Mesenchymal stem cell (in vitro differentiated cells and primary cell): ENCODE results near the gene EMC6.

Source experiments
- DNase-seq: peaks from one replicate; pipeline ENCODE4 v3.0.0-alpha.2; 2013
- H2AFZ ChIP-seq: one replicate; pipeline ENCODE4 v1.6.1; 2013; ENCODE audit warnings: low read depth, mild to moderate bottlenecking, control low read depth, inconsistent platforms, low read length, moderate library complexity
- H2AK5ac ChIP-seq: 2 replicates; pipeline ENCODE4 v1.6.1; 2013; ENCODE audit warnings: low read length, moderate library complexity, mild to moderate bottlenecking, inconsistent platforms; ENCODE audit not compliant: severe bottlenecking
- H2BK120ac ChIP-seq: one replicate; pipeline ENCODE4 v1.6.1; 2013; ENCODE audit warnings: low read depth, mild to moderate bottlenecking, inconsistent platforms, low read length, moderate library complexity
- H2BK12ac ChIP-seq, 2 experiments: one replicate each; pipeline ENCODE4 v1.6.1; 2013; ENCODE audit warnings: inconsistent platforms in 2 of 2, low read length in 2 of 2, mild to moderate bottlenecking in 2 of 2, moderate library complexity in 2 of 2, control low read depth in 1 of 2
- H2BK15ac ChIP-seq: one replicate; pipeline ENCODE4 v1.6.1; 2013; ENCODE audit warnings: mild to moderate bottlenecking, low read depth, inconsistent platforms; ENCODE audit not compliant: poor library complexity, severe bottlenecking
- H2BK5ac ChIP-seq: 2 replicates; pipeline ENCODE4 v1.6.1; 2013; ENCODE audit warnings: low read depth, mild to moderate bottlenecking, low read length, control low read depth, inconsistent platforms; ENCODE audit not compliant: poor library complexity, severe bottlenecking
- H3K14ac ChIP-seq, 2 experiments: one replicate each; pipeline ENCODE4 v1.6.1; 2013; ENCODE audit warnings: inconsistent platforms in 2 of 2, low read length in 2 of 2, control low read depth in 1 of 2, mild to moderate bottlenecking in 1 of 2, moderate library complexity in 1 of 2
- H3K18ac ChIP-seq, 2 experiments: one replicate each; pipeline ENCODE4 v1.6.1; 2013; ENCODE audit warnings: inconsistent platforms in 2 of 2, low read length in 2 of 2, control low read depth in 1 of 2, low read depth in 1 of 2, mild to moderate bottlenecking in 1 of 2
- H3K23ac ChIP-seq, 2 experiments: one replicate each; pipeline ENCODE4 v1.6.1; 2013; ENCODE audit warnings: inconsistent platforms in 2 of 2, low read length in 2 of 2, mild to moderate bottlenecking in 2 of 2, moderate library complexity in 2 of 2, control low read depth in 1 of 2
- H3K27ac ChIP-seq: 2 replicates; pipeline ENCODE4 v1.5.1; 2013; ENCODE audit warnings: mild to moderate bottlenecking, moderate library complexity, low read length, control low read depth, inconsistent platforms; ENCODE audit not compliant: poor library complexity, severe bottlenecking
- H3K27me3 ChIP-seq, 2 experiments: 2 replicates each; pipeline versions ENCODE4 v1.6.1 to v1.7.0; 2013; ENCODE audit warnings: low read length in 2 of 2, mild to moderate bottlenecking in 2 of 2, moderate library complexity in 2 of 2, control low read depth in 1 of 2, inconsistent platforms in 1 of 2; ENCODE audit not compliant: control insufficient read depth in 1 of 2, insufficient read depth in 1 of 2
- H3K36me3 ChIP-seq, 2 experiments: 2 replicates each; pipeline versions ENCODE4 v1.6.1 to v1.7.0; 2013; ENCODE audit warnings: low read length in 2 of 2, control low read depth in 1 of 2, inconsistent platforms in 1 of 2, low read depth in 1 of 2, mild to moderate bottlenecking in 1 of 2; ENCODE audit not compliant: insufficient read depth in 2 of 2, control insufficient read depth in 1 of 2
- H3K4ac ChIP-seq, 2 experiments: one replicate each; pipeline ENCODE4 v1.6.1; 2013; ENCODE audit warnings: inconsistent platforms in 2 of 2, low read length in 2 of 2, mild to moderate bottlenecking in 2 of 2, moderate library complexity in 2 of 2, control low read depth in 1 of 2, low read depth in 1 of 2
- H3K4me1 ChIP-seq: 2 replicates; pipeline ENCODE4 v1.6.1; 2013; ENCODE audit warnings: low read depth, low read length, control low read depth; ENCODE audit not compliant: control insufficient read depth, insufficient read depth
- H3K4me2 ChIP-seq: 2 replicates; pipeline ENCODE4 v1.6.1; 2013; ENCODE audit warnings: low read length, mild to moderate bottlenecking, inconsistent platforms; ENCODE audit not compliant: poor library complexity, severe bottlenecking
- H3K4me3 ChIP-seq, 2 experiments: 2 replicates each; pipeline versions ENCODE4 v1.5.1 to v1.7.0; 2013; ENCODE audit warnings: low read length in 2 of 2, mild to moderate bottlenecking in 2 of 2, control low read depth in 1 of 2, low read depth in 1 of 2; ENCODE audit not compliant: insufficient read depth in 1 of 2
- H3K79me1 ChIP-seq: replicated peaks from 2 replicates; pipeline ENCODE4 v1.6.1; 2013; ENCODE audit warnings: mild to moderate bottlenecking, control low read depth, low read length, inconsistent platforms; ENCODE audit not compliant: poor library complexity, severe bottlenecking
- H3K9ac ChIP-seq: 2 replicates; pipeline ENCODE4 v1.7.0; 2013; ENCODE audit warnings: mild to moderate bottlenecking, low read length, moderate library complexity
- H3K9me3 ChIP-seq: 2 replicates; pipeline ENCODE4 v1.7.0; 2013; ENCODE audit warnings: mild to moderate bottlenecking, low read length; ENCODE audit not compliant: control insufficient read depth
- H4K8ac ChIP-seq: one replicate; pipeline ENCODE4 v1.6.1; 2013; ENCODE audit warnings: inconsistent platforms, mild to moderate bottlenecking, low read length, moderate library complexity
- H4K91ac ChIP-seq: one replicate; pipeline ENCODE4 v1.6.1; 2013; ENCODE audit warnings: mild to moderate bottlenecking, low read length, inconsistent platforms
- WGBS: methylation state at CpG from one replicate; pipeline ENCODE4 v1.1.7; 2013; ENCODE audit warnings: mixed read lengths; 5-methylcytosine and 5-hydroxymethylcytosine counted together

EMC6 gene

GRCh38 chr17:3626831-3627768 lies 41.5 kb upstream of the EMC6 start:
- peaks cover 29% of the 10 kb centered on the region for H3K79me1 ChIP-seq

GRCh38 chr17:3627769-3628167 lies 40.8 kb upstream of the EMC6 start:
- no peaks in the 10 kb centered on the region for H3K27me3 ChIP-seq
- H3K23ac ChIP-seq = no peak overlapping the region
- 99% methylated on average over 9 of the region's 11 CpGs for WGBS
- no peak overlapping the region for H2AFZ ChIP-seq
- H3K9ac ChIP-seq = no peak overlapping the region
- H3K36me3 ChIP-seq = peaks cover 51 to 71% of the 10 kb centered on the region in 2 experiments
- H4K8ac ChIP-seq = no peak overlapping the region
- H3K9me3 ChIP-seq = no peaks in the 10 kb centered on the region
- H3K4me1 ChIP-seq = peaks cover 6% of the 10 kb centered on the region
- no peak overlapping the region for H2BK120ac ChIP-seq
- no peak overlapping the region for H3K4ac ChIP-seq
- no peak overlapping the region for H2AK5ac ChIP-seq
- no peak overlapping the region for H4K91ac ChIP-seq
- H2BK12ac ChIP-seq = no peak overlapping the region
- no peak overlapping the region for H2BK15ac ChIP-seq
- no peak overlapping the region for H3K14ac ChIP-seq
- H3K18ac ChIP-seq = no peak overlapping the region
- no peak for DNase-seq
- H3K4me3 ChIP-seq = no peak overlapping the region
- no peak overlapping the region for H3K27ac ChIP-seq
- no peak overlapping the region for H3K4me2 ChIP-seq
- no peak overlapping the region for H2BK5ac ChIP-seq
- peaks cover 34% of the 10 kb centered on the region for H3K79me1 ChIP-seq

More at GRCh38 chr17:3626831-3627768, 41.5 kb upstream of the EMC6 start:
- H3K23ac ChIP-seq = no peak overlapping the region
- H3K27me3 ChIP-seq = no peaks in the 10 kb centered on the region
- H3K4me1 ChIP-seq = peaks cover 6% of the 10 kb centered on the region
- no peak overlapping the region for H3K4me2 ChIP-seq
- no peak overlapping the region for H3K9ac ChIP-seq
- H3K4ac ChIP-seq = no peak overlapping the region
- H2BK120ac ChIP-seq = no peak overlapping the region
- H3K4me3 ChIP-seq = no peak overlapping the region
- H2AK5ac ChIP-seq = no peak overlapping the region
- H3K18ac ChIP-seq = no peak overlapping the region
- WGBS = 89% methylated on average over 11 of the region's 16 CpGs
- no peak overlapping the region for H4K91ac ChIP-seq
- no peak for DNase-seq
- H3K14ac ChIP-seq = no peak overlapping the region
- H3K9me3 ChIP-seq = no peaks in the 10 kb centered on the region
- no peak overlapping the region for H2AFZ ChIP-seq
- H2BK5ac ChIP-seq = no peak overlapping the region
- no peak overlapping the region for H4K8ac ChIP-seq
- H2BK15ac ChIP-seq = no peak overlapping the region
- H3K36me3 ChIP-seq = peaks cover 51 to 71% of the 10 kb centered on the region in 2 experiments
- no peak overlapping the region for H3K27ac ChIP-seq
- no peak overlapping the region for H2BK12ac ChIP-seq

GRCh38 chr17:3630781-3631180 lies 37.8 kb upstream of the EMC6 start:
- H3K79me1 ChIP-seq = peaks cover 36% of the 10 kb centered on the region
- 94% methylated on average over 7 of the region's 10 CpGs for WGBS

GRCh38 chr17:3632287-3632686 lies 36.3 kb upstream of the EMC6 start:
- Histone ChIP-seq H3K79me1 (peaks cover 39% of the 10 kb centered on the region), H2BK120ac (no peak overlapping the region), H3K4me1 (peaks cover 11% of the 10 kb centered on the region), H2BK15ac (no peak overlapping the region), H2BK12ac (no peak overlapping the region), H3K4me3 (no peak overlapping the region), H3K9ac (no peak overlapping the region), H2AK5ac (no peak overlapping the region), H3K27me3 (no peaks in the 10 kb centered on the region), H3K4ac (no peak overlapping the region), H3K36me3 (peaks cover 31 to 33% of the 10 kb centered on the region in 2 experiments), H4K91ac (no peak overlapping the region), H3K23ac (peak overlapping the region in 1 of 2 experiments; percentile 31), H3K27ac (no peak overlapping the region), H4K8ac (no peak overlapping the region), H2BK5ac (no peak overlapping the region), H2AFZ (no peak overlapping the region), H3K9me3 (no peaks in the 10 kb centered on the region), H3K14ac (no peak overlapping the region), H3K4me2 (no peak overlapping the region), H3K18ac (no peak overlapping the region)
- 98% methylated on average over 7 of the region's 7 CpGs for WGBS
- no peak for DNase-seq

More at GRCh38 chr17:3630781-3631180, 37.8 kb upstream of the EMC6 start:
- Histone ChIP-seq H2AFZ (no peak overlapping the region), H3K9me3 (no peaks in the 10 kb centered on the region), H3K23ac (no peak overlapping the region), H3K4me2 (no peak overlapping the region), H4K91ac (no peak overlapping the region), H2BK5ac (no peak overlapping the region), H3K27me3 (no peaks in the 10 kb centered on the region), H3K14ac (no peak overlapping the region), H2BK12ac (no peak overlapping the region), H3K4me3 (no peak overlapping the region), H3K9ac (peak overlapping the region; percentile 15), H2BK15ac (no peak overlapping the region), H2BK120ac (no peak overlapping the region), H3K4ac (no peak overlapping the region), H3K27ac (no peak overlapping the region), H2AK5ac (no peak overlapping the region), H4K8ac (no peak overlapping the region), H3K4me1 (peaks cover 11% of the 10 kb centered on the region), H3K18ac (no peak overlapping the region), H3K36me3 (peaks cover 31 to 44% of the 10 kb centered on the region in 2 experiments)
- DNase-seq = no peak
